ENCODE data around the gene SPON1.

SPON1 gene

GRCh38 chr11:14212986-14213385 is 250.5 kb downstream of the SPON1 start:
- no peak for TF ChIP-seq CTCF (conservative IDR thresholded peaks at IDR 0.05)
- no peak overlapping the region for H3K27ac ChIP-seq

DNA sequence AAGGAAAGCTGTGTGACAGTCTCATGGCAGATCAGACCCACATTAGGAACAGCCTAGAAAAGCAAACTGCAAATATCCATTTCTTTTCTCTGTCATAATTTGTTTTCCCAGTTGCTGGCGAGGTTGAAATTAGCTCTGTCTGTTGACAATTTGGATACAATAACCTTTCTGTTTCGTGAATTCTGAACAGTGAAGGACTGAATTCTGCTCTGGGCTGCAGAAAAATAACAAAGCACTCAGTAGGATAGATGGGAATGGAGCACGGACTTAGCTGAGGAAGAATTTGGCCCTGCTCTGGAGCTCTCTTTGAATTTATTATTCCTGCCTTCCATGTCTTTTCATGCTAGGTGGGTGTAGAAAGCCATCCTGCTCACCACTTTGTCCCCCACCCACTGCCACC is 256.2 kb downstream of the SPON1 start:
- TF ChIP-seq CTCF (conservative IDR thresholded peaks at IDR 0.05): no peak
- no peak overlapping the region for H3K27ac ChIP-seq

- TF ChIP-seq CTCF (conservative IDR thresholded peaks at IDR 0.05): no peak
- H3K27ac ChIP-seq: no peak overlapping the region
Observed at GRCh38 chr11:14223636-14224288, 261.2 kb downstream of the SPON1 start.

DNA sequence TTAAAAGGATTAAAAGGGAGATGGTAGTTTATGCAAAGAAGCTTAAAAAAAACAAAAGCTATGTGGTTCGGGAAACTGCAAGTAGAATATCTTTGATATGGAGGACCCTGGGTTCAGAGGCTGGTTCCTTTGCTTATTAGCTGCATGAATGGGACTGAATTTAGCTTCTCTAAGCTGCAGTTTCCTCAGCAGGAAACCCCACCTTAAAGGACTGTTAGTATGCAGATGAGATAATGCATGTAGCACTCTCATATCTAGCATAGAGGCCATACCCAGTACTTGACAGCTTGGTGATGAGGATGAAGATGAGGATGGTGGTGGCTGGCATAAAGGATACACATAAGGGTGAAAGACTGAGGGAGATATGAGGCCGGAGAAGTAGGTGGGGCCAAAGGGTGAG is 261.9 kb downstream of the SPON1 start:
- no peak overlapping the region for H3K27ac ChIP-seq
- TF ChIP-seq CTCF (conservative IDR thresholded peaks at IDR 0.05): no peak

GRCh38 chr11:14225666-14226065 is 263.1 kb downstream of the SPON1 start:
- H3K27ac ChIP-seq: no peak overlapping the region
- TF ChIP-seq CTCF (conservative IDR thresholded peaks at IDR 0.05): no peak

DNA sequence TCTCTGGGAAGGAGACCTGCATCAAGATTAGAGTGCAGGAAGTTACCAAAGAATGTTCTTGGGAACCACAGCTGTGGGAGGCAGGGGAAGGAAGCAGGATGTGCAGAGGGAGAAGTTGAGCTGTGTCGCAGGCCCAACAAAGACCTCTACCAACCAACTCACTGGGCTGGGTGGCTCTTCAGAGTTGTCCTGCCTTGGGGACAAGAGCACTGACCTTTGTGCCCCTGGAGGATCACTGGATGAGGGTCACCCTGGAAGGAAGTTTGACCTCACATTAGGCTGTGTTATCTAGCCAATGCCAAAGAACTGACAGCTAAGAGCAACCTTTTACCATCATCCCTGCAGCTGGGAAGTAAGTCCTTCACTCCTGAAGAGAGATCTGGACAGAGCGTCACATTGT is 265.8 kb downstream of the SPON1 start:
- H3K27ac ChIP-seq: no peak overlapping the region
- TF ChIP-seq CTCF (conservative IDR thresholded peaks at IDR 0.05): no peak

GRCh38 chr11:14229472-14229871 is 266.9 kb downstream of the SPON1 start:
- H3K27ac ChIP-seq: no peak overlapping the region
- TF ChIP-seq CTCF (conservative IDR thresholded peaks at IDR 0.05): no peak

All from VCaP (cell line).